GM23338 (cell line): ENCODE data around the gene HS6ST3. TPM values are rescaled to one million over a fixed set of nuclear protein-coding genes. Genes with fewer than 3 reads are reported as not detected.

Source experiments
- ATAC-seq: fragments of 200-7000 bp; cut with Tn5 transposase; 3 replicates; pipeline ENCODE4 v1.9.1; 2020
- DNase-seq: peaks from one replicate; pipeline ENCODE4 v3.0.0-alpha.2; 2015; ENCODE audit warnings: low spot score
- H2AFZ ChIP-seq: fragments of 200-600 bp; sonication (generic); 2 replicates; pipeline ENCODE4 v1.8.0; 2016; ENCODE audit warnings: antibody characterized with exemption, mild to moderate bottlenecking, moderate library complexity
- H3F3A ChIP-seq: fragments of 200-600 bp; sonication (generic); replicated peaks from 2 replicates; pipeline ENCODE4 v1.8.0; 2017; ENCODE audit warnings: antibody characterized with exemption, mixed run types, low read depth
- H3K27ac ChIP-seq: fragments of 200-600 bp; sonication (generic); 2 replicates; pipeline ENCODE4 v1.6.1; 2016; ENCODE audit warnings: low read depth
- H3K27me3 ChIP-seq: fragments of 200-600 bp; sonication (generic); 2 replicates; pipeline ENCODE4 v1.8.0; 2016; ENCODE audit warnings: mild to moderate bottlenecking, mixed run types, moderate library complexity; ENCODE audit not compliant: insufficient read depth
- H3K36me3 ChIP-seq: fragments of 200-600 bp; sonication (generic); 2 replicates; pipeline ENCODE4 v1.8.0; 2016; ENCODE audit warnings: mild to moderate bottlenecking; ENCODE audit not compliant: insufficient read depth
- H3K4me1 ChIP-seq: fragments of 200-600 bp; sonication (generic); 2 replicates; pipeline ENCODE4 v1.8.0; 2016; ENCODE audit warnings: mild to moderate bottlenecking, moderate library complexity; ENCODE audit not compliant: insufficient read depth
- H3K4me2 ChIP-seq: fragments of 200-600 bp; sonication (generic); 2 replicates; pipeline ENCODE4 v1.7.1; 2017; ENCODE audit warnings: mixed run types
- H3K4me3 ChIP-seq: fragments of 200-600 bp; sonication (generic); 2 replicates; pipeline ENCODE4 v1.6.1; 2016; ENCODE audit warnings: mixed run types
- H3K79me2 ChIP-seq: fragments of 200-600 bp; sonication (generic); replicated peaks from 2 replicates; pipeline ENCODE4 v1.8.0; 2017; ENCODE audit warnings: mild to moderate bottlenecking; ENCODE audit not compliant: insufficient read depth
- H3K9me2 ChIP-seq: fragments of 200-600 bp; sonication (generic); 2 replicates; pipeline ENCODE4 v1.8.0; 2017; ENCODE audit not compliant: insufficient read depth
- H4K20me1 ChIP-seq: fragments of 200-600 bp; sonication (generic); replicated peaks from 2 replicates; pipeline ENCODE4 v1.8.0; 2017; ENCODE audit warnings: mild to moderate bottlenecking; ENCODE audit not compliant: insufficient read depth
- H3K27ac Mint-ChIP-seq: 2 replicates; pipeline ENCODE4 v1.8.0; 2020; ENCODE audit warnings: inconsistent platforms, mild to moderate bottlenecking, moderate library complexity, mixed read lengths
- H3K27me3 Mint-ChIP-seq: 3 replicates; pipeline ENCODE4 v1.8.0; 2022; ENCODE audit warnings: low read depth, mild to moderate bottlenecking, moderate library complexity, mixed read lengths, inconsistent platforms; ENCODE audit not compliant: insufficient read depth, poor library complexity
- H3K36me3 Mint-ChIP-seq: 3 replicates; pipeline ENCODE4 v1.8.0; 2021; ENCODE audit warnings: low read depth, mild to moderate bottlenecking, inconsistent platforms, moderate library complexity, mixed read lengths
- H3K4me1 Mint-ChIP-seq: 3 replicates; pipeline ENCODE4 v1.8.0; 2020; ENCODE audit warnings: mild to moderate bottlenecking, inconsistent platforms, mixed read lengths
- H3K4me3 Mint-ChIP-seq: 3 replicates; pipeline ENCODE4 v1.8.0; 2021; ENCODE audit warnings: moderate library complexity, mild to moderate bottlenecking, inconsistent platforms, mixed read lengths
- H3K9me3 Mint-ChIP-seq: 3 replicates; pipeline ENCODE4 v1.8.0; 2020; ENCODE audit warnings: moderate library complexity, mild to moderate bottlenecking, inconsistent platforms, mixed read lengths
- CREB1 ChIP-seq: fragments of 250-450 bp; sonication (Bioruptor Pico); IDR thresholded peaks from 2 replicates; pipeline ENCODE4 v1.5.0; 2020; ENCODE audit warnings: low read depth, mild to moderate bottlenecking, moderate library complexity
- CTCF ChIP-seq, 2 experiments: fragments of 200-600 bp in 1 of 2; sonication (generic) in 1 of 2; conservative IDR thresholded peaks; 2 replicates each; pipeline versions ENCODE4 v1.5.1 to v1.6.1; 2016 to 2017; ENCODE audit warnings: antibody characterized with exemption in 2 of 2, low read depth in 2 of 2, mild to moderate bottlenecking in 2 of 2, moderate library complexity in 1 of 2
- ETS1 ChIP-seq: IDR thresholded peaks from 2 replicates; pipeline ENCODE4 v1.6.1; 2016; ENCODE audit warnings: antibody characterized with exemption
- EZH2 ChIP-seq: fragments of 200-600 bp; sonication (generic); IDR thresholded peaks from one replicate; pipeline ENCODE4 v1.8.0; 2017; ENCODE audit warnings: antibody characterized with exemption, mild to moderate bottlenecking, low read depth; ENCODE audit not compliant: unreplicated experiment
- JUNB ChIP-seq: IDR thresholded peaks from one replicate; pipeline ENCODE4 v1.6.1; 2016; ENCODE audit warnings: antibody characterized with exemption; ENCODE audit not compliant: unreplicated experiment
- POLR2AphosphoS5 ChIP-seq: IDR thresholded peaks from 2 replicates; pipeline ENCODE4 v1.6.1; 2016; ENCODE audit warnings: antibody characterized with exemption, low read depth
- REST ChIP-seq: IDR thresholded peaks from one replicate; pipeline ENCODE4 v1.6.1; 2018; ENCODE audit warnings: antibody characterized with exemption; ENCODE audit not compliant: unreplicated experiment
- STAT1 ChIP-seq: IDR thresholded peaks from one replicate; pipeline ENCODE4 v1.6.1; 2016; ENCODE audit warnings: antibody characterized with exemption; ENCODE audit not compliant: unreplicated experiment
- ZNF114 ChIP-seq: fragments of 250-450 bp; sonication (Bioruptor Pico); IDR thresholded peaks from 2 replicates; pipeline ENCODE4 v1.5.0; 2020; ENCODE audit warnings: mild to moderate bottlenecking, moderate library complexity
- ZNF331 ChIP-seq: fragments of 250-450 bp; sonication (Bioruptor Pico); IDR thresholded peaks from 2 replicates; pipeline ENCODE4 v1.5.0; 2020; ENCODE audit warnings: low read depth, mild to moderate bottlenecking, moderate library complexity
- polyA plus RNA-seq: library from polyadenylated mRNA; unstranded; fragments of >200 nt; fragmentation: Nextera tagmentation; extraction: Ambion mirVana; gene quantifications from 2 replicates; pipeline ENCODE4 v1.2.1, GENCODE V29; 2016
- total RNA-seq: library from RNA; depleted of rRNA; stranded (reverse); fragments of >200 nt; shearing (Covaris generic); gene quantifications from 2 replicates; pipeline ENCODE4 v1.2.3, GENCODE V29; 2014

Gene HS6ST3
- total and polyA plus RNA-seq, 2 experiments from 2014 or later = 0.52 to 0.80 TPM

GRCh38 chr13:96052656-96053002 lies 37.3 kb upstream of the HS6ST3 start:
- Mint-ChIP-seq H3K4me1 (peaks cover 8% of the 10 kb centered on the region; the same call in 1 of the 3 replicates), H3K36me3 (peaks cover 28% of the 10 kb centered on the region), H3K27ac (peak overlapping the region; percentile 82; the same call in 1 of the 2 replicates), H3K27me3 (peaks cover 8% of the 10 kb centered on the region), H3K4me3 (peak overlapping the region; percentile 98), H3K9me3 (peaks cover 20% of the 10 kb centered on the region)
- no peaks in the 10 kb centered on the region for H3F3A ChIP-seq
- H3K27ac ChIP-seq = no peak overlapping the region
- peaks cover 55% of the 10 kb centered on the region for H3K79me2 ChIP-seq
- peak; percentile 37 for ATAC-seq
- H3K27me3 ChIP-seq = no peaks in the 10 kb centered on the region
- peak overlapping the region; percentile 96; the same call in 1 of the 2 replicates for H2AFZ ChIP-seq
- TF ChIP-seq EZH2 (no peak), ZNF331 (CRISPR knock-in tag) (no peak), CREB1 (CRISPR knock-in tag) (peak; percentile 74), REST (no peak), CTCF (conservative IDR thresholded peaks at IDR 0.05; ENCODE audit: low read depth in 2 of 2) (no peak), ETS1 (no peak)
- H3K4me2 ChIP-seq = peak overlapping the region; percentile 76
- H3K36me3 ChIP-seq = no peaks in the 10 kb centered on the region
- peaks cover 25% of the 10 kb centered on the region; the same call in 1 of the 2 replicates for H4K20me1 ChIP-seq
- H3K9me2 ChIP-seq = no peaks in the 10 kb centered on the region; the same call in 1 of the 2 replicates
- H3K4me3 ChIP-seq = peak overlapping the region; percentile 73
- no peaks in the 10 kb centered on the region for H3K4me1 ChIP-seq
- peak; percentile 44 for DNase-seq

- Histone ChIP-seq H3K4me1 (no peaks in the 10 kb centered on the region), H3K4me2 (peak within 1 kb of the TSS; percentile 76), H3K36me3 (no peaks in the 10 kb centered on the region), H3K79me2 (peaks cover 50% of the 10 kb centered on the region), H3F3A (no peaks in the 10 kb centered on the region), H3K4me3 (peak within 1 kb of the TSS; percentile 73), H3K27me3 (no peaks in the 10 kb centered on the region), H3K27ac (peak within 1 kb of the TSS; percentile 78; the same call in 1 of the 2 replicates), H4K20me1 (peaks cover 20% of the 10 kb centered on the region; the same call in 1 of the 2 replicates), H2AFZ (peak within 1 kb of the TSS; percentile 96), H3K9me2 (no peaks in the 10 kb centered on the region)
- Mint-ChIP-seq H3K27ac (peak within 1 kb of the TSS; percentile 89; the same call in 1 of the 2 replicates), H3K9me3 (peaks cover 15% of the 10 kb centered on the region), H3K36me3 (peaks cover 22% of the 10 kb centered on the region), H3K4me3 (peak within 1 kb of the TSS; percentile 98), H3K4me1 (peaks cover 8% of the 10 kb centered on the region; the same call in 1 of the 3 replicates), H3K27me3 (peaks cover 8% of the 10 kb centered on the region)
- peak; percentile 96 for TF ChIP-seq POLR2AphosphoS5
- no peak for TF ChIP-seq STAT1
- TF ChIP-seq ETS1 = peak; percentile 51; the same call in 1 of the 2 replicates
- no peak for TF ChIP-seq JUNB
- TF ChIP-seq ZNF331 (CRISPR knock-in tag) = no peak
- TF ChIP-seq ZNF114 (CRISPR knock-in tag) = no peak
- TF ChIP-seq CREB1 (CRISPR knock-in tag) = peak; percentile 34; the same call in 1 of the 2 replicates
- peak; percentile 23 for TF ChIP-seq REST
- DNase-seq (peak; percentile 90), ATAC-seq (peak; percentile 97)
Measured at GRCh38 chr13:96053003-96053703, 36.8 kb upstream of the HS6ST3 start, which contains the start of gene UGGT2. UGGT2 (minus strand) TSS chr13:96053401; CDS start chr13:96053312, 89 bp downstream.
